ENCODE measurements around the gene SPTB. TPM values are rescaled to one million over a fixed set of nuclear protein-coding genes. Genes with fewer than 3 reads are reported as not detected.

SPTB gene
- total RNA-seq, 2 experiments from 2014 or later, result not detected

GRCh38 chr14:64748995-64749714 is 130.6 kb downstream of the SPTB start:
- no peak overlapping the region for H3K27ac Mint-ChIP-seq
- CTCF ChIA-PET, result interaction anchor here (0.6 to 2.1 kb wide), 4 partner anchors 16 to 94 kb away, joined by 3 to 9 read pairs (median 4); no protein-coding TSS in a partner anchor

GRCh38 chr14:64748521-64748920 is 131.2 kb downstream of the SPTB start:
- Mint-ChIP-seq H3K9me3 (ENCODE audit: low read depth) (no peaks in the 10 kb centered on the region), H3K27ac (no peak overlapping the region), H3K36me3 (peaks cover 4% of the 10 kb centered on the region), H3K4me1 (peaks cover 2% of the 10 kb centered on the region), H3K4me3 (no peak overlapping the region), H3K27me3 (peaks cover 6% of the 10 kb centered on the region)
- CTCF ChIA-PET, result interaction anchor here (0.6 to 2.1 kb wide), 3 partner anchors 16 to 93 kb away, joined by 3 to 9 read pairs (median 4); no protein-coding TSS in a partner anchor
- ATAC-seq, result no peak
- no peak for DNase-seq

More at GRCh38 chr14:64748995-64749714, 130.6 kb downstream of the SPTB start:
- Mint-ChIP-seq H3K4me1 (peaks cover 2% of the 10 kb centered on the region), H3K36me3 (peaks cover 2% of the 10 kb centered on the region), H3K27me3 (peaks cover 6% of the 10 kb centered on the region), H3K9me3 (ENCODE audit: low read depth) (no peaks in the 10 kb centered on the region), H3K4me3 (no peak overlapping the region)
- no peak for ATAC-seq
- no peak for DNase-seq

- CTCF ChIA-PET, result no interaction called here
- H3K9me3 Mint-ChIP-seq (ENCODE audit: low read depth), result no peaks in the 10 kb centered on the region
- peaks cover 6% of the 10 kb centered on the region for H3K27me3 Mint-ChIP-seq
- no peak overlapping the region for H3K27ac Mint-ChIP-seq
- DNase-seq, result no peak
- peaks cover 4% of the 10 kb centered on the region for H3K36me3 Mint-ChIP-seq
- ATAC-seq, result no peak
- H3K4me3 Mint-ChIP-seq, result no peak overlapping the region
- H3K4me1 Mint-ChIP-seq, result peaks cover 2% of the 10 kb centered on the region
Observed at GRCh38 chr14:64747327-64747726, 132.4 kb downstream of the SPTB start.

- Mint-ChIP-seq H3K27me3 (peaks cover 1% of the 10 kb centered on the region), H3K27ac (no peak overlapping the region), H3K4me3 (no peak overlapping the region), H3K9me3 (ENCODE audit: low read depth) (no peaks in the 10 kb centered on the region), H3K36me3 (peaks cover 4% of the 10 kb centered on the region), H3K4me1 (peaks cover 2% of the 10 kb centered on the region)
- CTCF ChIA-PET, result interaction anchor here (1.0 to 1.6 kb wide), 2 partner anchors 15 to 18 kb away, joined by 3 to 4 read pairs; no protein-coding TSS in a partner anchor
- no peak for ATAC-seq
- no peak for DNase-seq
Observed at GRCh38 chr14:64746298-64747250, 133.1 kb downstream of the SPTB start.

- no peak for ATAC-seq
- no peaks in the 10 kb centered on the region for H3K9me3 Mint-ChIP-seq (ENCODE audit: low read depth)
- H3K27me3 Mint-ChIP-seq, result no peaks in the 10 kb centered on the region
- CTCF ChIA-PET, result interaction anchor here (1.0 to 1.6 kb wide), 3 partner anchors 16 to 74 kb away, joined by 3 to 4 read pairs (median 4); no protein-coding TSS in a partner anchor
- no peak for DNase-seq
- H3K4me1 Mint-ChIP-seq, result peaks cover 2% of the 10 kb centered on the region
- H3K27ac Mint-ChIP-seq, result no peak overlapping the region
- H3K36me3 Mint-ChIP-seq, result peaks cover 6% of the 10 kb centered on the region
- no peak overlapping the region for H3K4me3 Mint-ChIP-seq
Observed at GRCh38 chr14:64745511-64746091, 134.1 kb downstream of the SPTB start.

- Mint-ChIP-seq H3K4me1 (peaks cover 2% of the 10 kb centered on the region), H3K36me3 (peaks cover 6% of the 10 kb centered on the region), H3K9me3 (ENCODE audit: low read depth) (no peaks in the 10 kb centered on the region), H3K4me3 (no peak overlapping the region), H3K27ac (no peak overlapping the region), H3K27me3 (no peaks in the 10 kb centered on the region)
- CTCF ChIA-PET, result interaction anchor here (1.3 to 1.4 kb wide), 2 partner anchors 16 to 35 kb away, joined by 3 to 4 read pairs; no protein-coding TSS in a partner anchor
- no peak for DNase-seq
- no peak for ATAC-seq
Observed at GRCh38 chr14:64743061-64743460, 136.6 kb downstream of the SPTB start.

- no peaks in the 10 kb centered on the region for H3K4me1 Mint-ChIP-seq
- ATAC-seq, result no peak
- no peak for DNase-seq
- no peak overlapping the region for H3K4me3 Mint-ChIP-seq
- H3K27ac Mint-ChIP-seq, result no peak overlapping the region
- CTCF ChIA-PET, result interaction anchor here (1.3 to 1.4 kb wide), 2 partner anchors 17 to 34 kb away, joined by 3 to 4 read pairs; no protein-coding TSS in a partner anchor
- peaks cover 6% of the 10 kb centered on the region for H3K36me3 Mint-ChIP-seq
- H3K9me3 Mint-ChIP-seq (ENCODE audit: low read depth), result no peaks in the 10 kb centered on the region
- H3K27me3 Mint-ChIP-seq, result no peaks in the 10 kb centered on the region
Observed at GRCh38 chr14:64741961-64742360, 137.7 kb downstream of the SPTB start.

GRCh38 chr14:64741200-64741599 is 138.5 kb downstream of the SPTB start:
- DNase-seq (no peak), ATAC-seq (no peak)
- CTCF ChIA-PET, result interaction anchor here (0.8 to 1.2 kb wide), 2 partner anchors 20 to 23 kb away, joined by 3 read pairs; no protein-coding TSS in a partner anchor
- Mint-ChIP-seq H3K4me3 (no peak overlapping the region), H3K27me3 (no peaks in the 10 kb centered on the region), H3K9me3 (ENCODE audit: low read depth) (no peaks in the 10 kb centered on the region), H3K4me1 (no peaks in the 10 kb centered on the region), H3K36me3 (peaks cover 6% of the 10 kb centered on the region), H3K27ac (no peak overlapping the region)

- H3K9me3 Mint-ChIP-seq (ENCODE audit: low read depth), result no peaks in the 10 kb centered on the region
- no peak overlapping the region for H3K4me3 Mint-ChIP-seq
- CTCF ChIA-PET, result no interaction called here
- ATAC-seq (no peak), DNase-seq (no peak)
- peaks cover 21% of the 10 kb centered on the region for H3K4me1 Mint-ChIP-seq
- no peak overlapping the region for H3K27ac Mint-ChIP-seq
- H3K36me3 Mint-ChIP-seq, result peaks cover 4% of the 10 kb centered on the region
- H3K27me3 Mint-ChIP-seq, result no peaks in the 10 kb centered on the region
Observed at GRCh38 chr14:64738281-64738804, 141.4 kb downstream of the SPTB start.

GRCh38 chr14:64737391-64738280 is 142.1 kb downstream of the SPTB start:
- Mint-ChIP-seq H3K36me3 (peaks cover 4% of the 10 kb centered on the region), H3K4me1 (peaks cover 22% of the 10 kb centered on the region), H3K9me3 (ENCODE audit: low read depth) (no peaks in the 10 kb centered on the region), H3K27me3 (no peaks in the 10 kb centered on the region), H3K27ac (no peak overlapping the region), H3K4me3 (no peak overlapping the region)
- CTCF ChIA-PET, result no interaction called here
- DNase-seq (no peak), ATAC-seq (no peak)

- DNase-seq, result no peak
- no peaks in the 10 kb centered on the region for H3K27me3 Mint-ChIP-seq
- no peaks in the 10 kb centered on the region for H3K9me3 Mint-ChIP-seq (ENCODE audit: low read depth)
- H3K4me1 Mint-ChIP-seq, result peaks cover 22% of the 10 kb centered on the region
- H3K4me3 Mint-ChIP-seq, result no peak overlapping the region
- CTCF ChIA-PET, result interaction anchor here (0.6 to 0.7 kb wide), 2 partner anchors 64 to 155 kb away, joined by 3 read pairs; no protein-coding TSS in a partner anchor
- no peak for ATAC-seq
- no peak overlapping the region for H3K27ac Mint-ChIP-seq
- H3K36me3 Mint-ChIP-seq, result peaks cover 5% of the 10 kb centered on the region
Observed at GRCh38 chr14:64736271-64737169, 143.2 kb downstream of the SPTB start.
